ENCODE data around the gene RSU1.

Gene RSU1

DNA sequence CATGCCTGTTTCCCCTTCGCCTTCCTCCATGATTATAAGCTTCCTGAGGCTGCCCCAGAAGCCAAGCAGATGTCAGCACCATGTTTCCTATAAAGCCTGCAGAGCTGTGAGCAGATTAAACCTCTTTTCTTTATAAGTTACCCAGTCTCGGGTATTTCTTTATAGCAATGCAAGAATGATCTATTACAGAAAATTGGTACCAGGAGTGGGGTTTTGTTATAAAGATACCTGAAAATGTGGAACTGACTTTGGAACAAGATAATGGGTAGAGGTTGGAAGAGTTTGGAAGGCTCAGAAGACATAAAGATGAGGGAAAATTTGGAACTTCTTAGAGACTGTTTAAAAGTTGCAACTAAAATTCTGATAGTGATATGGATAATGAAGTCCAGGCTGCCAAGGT, 4.8 kb upstream of the RSU1 start:
- no peak for DNase-seq (ENCODE audit: low read depth)

DNA sequence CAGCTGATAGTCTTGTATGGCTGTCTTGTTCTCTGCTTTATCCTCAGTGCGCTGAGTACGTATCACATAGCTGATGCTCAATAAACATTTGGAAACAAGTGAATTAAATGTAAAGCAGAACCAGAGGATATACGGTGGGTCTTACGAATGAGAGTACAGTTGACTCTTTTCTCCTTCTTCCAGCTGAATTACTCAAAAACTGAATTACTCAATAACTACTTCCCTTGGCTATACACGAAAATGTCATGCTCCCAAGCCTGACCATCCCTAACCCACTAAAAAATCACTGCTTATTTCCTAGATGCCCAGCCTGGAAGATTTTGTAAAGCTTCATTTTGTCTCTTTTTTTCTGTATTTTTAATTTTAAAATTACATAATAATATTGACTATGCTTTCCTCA, 3.2 kb upstream of the RSU1 start:
- DNase-seq (ENCODE audit: low read depth) = no peak

DNA sequence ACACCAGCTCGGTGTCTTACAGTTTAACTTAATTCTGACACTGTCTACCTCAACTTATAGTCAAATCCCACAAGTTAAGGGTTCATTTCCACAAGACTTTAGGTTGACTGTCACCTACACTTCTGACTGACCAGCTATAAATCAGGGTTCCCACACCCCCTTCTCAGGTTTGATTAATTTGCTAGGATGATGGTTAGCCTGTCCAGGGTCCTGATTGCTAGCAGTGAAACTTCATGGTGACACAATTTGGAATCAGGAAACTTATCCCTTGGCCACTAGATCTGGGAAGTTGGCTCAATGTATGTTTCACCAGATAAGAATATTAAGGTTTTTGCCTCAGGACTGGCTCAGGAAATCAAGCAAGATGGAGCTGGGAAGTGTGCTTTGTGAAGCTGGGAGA, 2.8 kb upstream of the RSU1 start:
- DNase-seq (ENCODE audit: low read depth) = no peak

DNA sequence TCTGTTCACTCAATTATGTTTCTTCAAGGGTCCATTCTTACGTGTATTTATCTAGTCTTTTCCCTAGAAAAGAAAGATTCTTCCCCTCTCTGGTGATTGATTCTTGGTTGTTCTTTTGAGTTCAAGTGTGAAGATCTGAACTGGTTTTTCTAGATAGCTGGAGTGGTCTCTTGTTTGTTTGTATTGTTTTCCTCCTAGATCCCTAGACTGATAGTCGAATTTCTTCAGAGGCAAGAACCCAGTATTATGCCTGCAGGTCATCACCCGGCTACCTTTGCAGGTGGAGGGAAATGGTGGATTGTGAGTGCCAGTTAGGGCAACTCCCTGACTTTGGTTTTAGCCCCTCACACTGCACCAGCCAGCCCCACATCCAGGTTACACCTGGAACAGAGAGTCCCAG, 2.2 kb upstream of the RSU1 start:
- no peak for DNase-seq (ENCODE audit: low read depth)

DNA sequence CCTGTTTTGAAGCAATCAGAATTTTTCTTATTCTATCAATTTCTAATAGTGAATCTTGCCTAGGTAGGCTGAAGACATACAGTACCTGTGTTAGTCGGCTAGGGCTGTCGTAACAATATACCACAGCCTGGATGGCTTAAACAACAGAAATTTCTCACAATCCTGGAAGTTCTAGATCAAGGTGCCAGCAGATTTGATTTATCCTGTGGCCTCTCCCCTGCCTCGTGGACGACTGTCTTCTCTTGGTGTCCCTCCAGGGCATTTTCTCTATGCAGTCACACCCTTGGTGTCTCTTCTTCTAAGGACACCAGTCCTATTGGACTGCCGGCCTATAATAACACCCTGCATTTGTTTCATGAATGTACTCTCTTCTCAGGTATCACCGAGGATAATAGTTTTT, 1.8 kb upstream of the RSU1 start:
- DNase-seq (ENCODE audit: low read depth) = no peak

DNA sequence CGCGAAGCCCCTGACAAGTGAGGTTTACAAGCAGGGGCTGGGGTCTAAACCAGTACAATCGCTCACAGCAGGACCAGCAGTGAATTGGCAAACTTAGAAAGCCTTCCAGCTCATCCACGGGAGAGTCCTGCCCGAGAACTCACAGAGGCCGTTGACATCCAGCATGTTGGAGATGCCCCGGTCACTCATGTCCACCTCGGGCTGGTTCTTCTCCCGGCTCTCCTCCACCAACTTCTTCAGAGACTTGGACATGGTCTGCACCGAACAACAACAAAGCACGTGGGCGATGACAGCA, 447 bp downstream of the RSU1 start:
- no peak for DNase-seq (ENCODE audit: low read depth)

DNA sequence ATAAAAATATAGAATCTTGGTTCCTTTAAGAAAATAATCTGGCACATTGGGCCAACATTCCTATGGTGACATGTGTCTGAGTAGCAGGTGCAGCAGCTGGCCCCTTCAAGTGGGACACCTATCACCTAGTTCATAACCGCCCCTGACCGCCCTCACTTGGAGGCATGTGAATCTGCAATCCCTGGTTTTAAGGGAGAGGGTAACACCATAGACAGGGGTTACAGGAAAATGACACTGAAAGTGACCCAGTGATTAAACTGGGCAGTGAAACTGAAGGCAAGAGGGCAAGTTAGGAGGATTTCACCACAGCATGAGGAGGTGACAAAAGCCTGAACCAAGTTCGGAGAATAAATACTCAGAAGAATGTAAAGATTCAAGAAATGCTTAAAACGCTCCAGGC, 1.1 kb downstream of the RSU1 start:
- DNase-seq (ENCODE audit: low read depth) = no peak

DNA sequence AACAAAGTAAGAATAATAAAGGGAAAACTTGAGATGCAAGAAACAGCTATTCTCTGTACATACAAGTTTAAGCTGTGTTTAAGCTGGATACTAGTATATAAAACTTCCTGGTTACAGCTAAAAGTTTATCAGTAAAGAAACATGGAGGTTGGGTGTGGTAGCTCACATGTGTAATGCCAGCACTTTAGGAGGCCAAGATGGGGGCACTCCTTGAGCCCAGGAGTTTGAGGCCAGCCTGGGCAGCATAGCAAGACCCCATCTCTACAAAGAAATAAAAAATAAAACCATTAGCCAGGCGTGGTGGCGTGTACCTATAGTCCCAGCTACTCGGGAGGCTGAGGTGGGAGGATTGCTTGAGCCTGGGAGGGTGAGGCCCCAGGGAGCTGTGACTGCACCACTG, 3.2 kb downstream of the RSU1 start:
- no peak for DNase-seq (ENCODE audit: low read depth)

DNA sequence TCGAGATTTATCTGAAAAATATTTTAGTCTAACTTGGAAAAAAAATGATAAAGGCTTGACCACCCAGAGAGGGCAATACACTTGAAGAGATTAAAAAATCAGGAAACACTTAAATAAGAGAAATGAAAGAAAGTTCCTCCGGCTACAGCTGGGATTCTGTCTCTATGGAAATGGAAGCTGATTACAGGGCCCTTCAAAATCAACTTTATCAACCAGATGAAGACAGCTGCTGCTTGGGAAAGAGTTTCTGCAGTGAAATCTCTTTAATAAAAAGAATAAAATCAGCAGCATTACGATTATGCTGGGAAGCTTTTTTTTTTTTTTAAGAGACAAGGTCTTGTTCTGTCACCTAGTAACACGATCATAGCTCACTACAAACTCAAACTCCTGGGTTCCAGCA, 4.5 kb downstream of the RSU1 start:
- no peak for DNase-seq (ENCODE audit: low read depth)

DNA sequence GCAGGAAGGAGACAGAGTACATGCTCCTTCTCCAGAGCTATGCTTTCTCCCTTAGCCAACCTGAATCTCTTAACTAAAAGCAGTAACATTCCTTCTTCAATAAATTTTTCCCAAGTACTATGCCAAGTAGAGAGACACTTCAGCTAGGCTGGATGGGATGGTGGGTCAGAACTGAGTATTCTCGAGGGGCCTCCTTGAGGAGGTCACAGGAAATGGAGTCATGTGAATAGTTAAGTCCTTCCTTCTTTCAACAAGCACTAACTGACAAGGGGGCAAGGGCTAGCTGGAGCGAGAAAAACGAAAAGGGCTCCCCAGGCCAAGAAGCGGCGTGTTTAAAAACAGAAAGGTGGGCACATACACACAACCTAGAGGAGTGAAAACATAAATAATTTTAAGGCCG, 5.5 kb downstream of the RSU1 start:
- DNase-seq (ENCODE audit: low read depth) = no peak

DNA sequence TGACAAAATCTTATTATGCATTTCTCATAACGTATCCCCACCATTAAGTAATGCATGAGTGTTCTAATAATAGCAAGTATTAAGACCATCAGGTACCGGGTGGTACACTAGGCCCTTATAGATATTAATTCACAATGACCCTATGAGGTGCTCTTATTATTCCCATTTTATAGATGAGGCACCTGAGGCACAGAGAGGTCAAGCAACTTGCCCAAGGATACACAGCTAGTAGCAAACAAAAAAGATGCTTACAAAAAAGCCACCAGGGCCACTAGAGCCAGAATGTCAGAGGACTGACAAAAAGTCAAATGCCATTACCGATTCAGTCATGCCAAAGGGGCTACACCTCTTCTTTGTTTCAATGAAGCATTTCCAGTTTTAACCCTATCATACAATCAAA, 5.9 kb downstream of the RSU1 start:
- DNase-seq (ENCODE audit: low read depth) = no peak

DNA sequence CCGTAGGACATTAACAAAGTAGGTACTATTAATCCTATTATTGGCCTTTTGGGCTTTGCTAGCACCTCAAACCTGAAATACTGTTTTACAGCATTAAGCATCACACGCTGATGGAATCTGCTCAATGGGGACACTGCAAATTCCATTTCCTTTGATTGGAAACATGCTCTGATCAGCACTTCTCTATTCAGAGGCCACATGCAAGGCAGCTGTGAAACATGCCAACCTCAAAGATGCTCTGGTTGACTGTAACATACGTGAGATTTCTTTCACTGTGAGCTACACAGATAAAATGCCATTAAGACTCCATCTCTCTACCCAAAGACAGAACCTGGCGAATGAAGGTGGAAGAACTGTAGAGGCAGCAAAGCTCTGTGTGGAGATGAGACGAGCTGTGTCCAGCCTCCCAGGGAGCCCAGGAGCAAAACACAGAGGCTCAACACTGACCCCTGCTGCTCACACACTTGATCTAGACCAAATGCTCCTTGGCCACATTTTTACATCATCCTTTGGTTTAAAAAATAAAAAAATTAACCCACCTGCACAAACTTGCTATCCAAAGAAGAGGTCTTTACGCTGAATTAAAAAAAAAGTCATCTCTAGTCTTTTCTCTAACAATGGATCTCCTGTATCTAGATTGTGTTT, 8.0 kb downstream of the RSU1 start:
- DNase-seq (ENCODE audit: low read depth) = no peak

DNA sequence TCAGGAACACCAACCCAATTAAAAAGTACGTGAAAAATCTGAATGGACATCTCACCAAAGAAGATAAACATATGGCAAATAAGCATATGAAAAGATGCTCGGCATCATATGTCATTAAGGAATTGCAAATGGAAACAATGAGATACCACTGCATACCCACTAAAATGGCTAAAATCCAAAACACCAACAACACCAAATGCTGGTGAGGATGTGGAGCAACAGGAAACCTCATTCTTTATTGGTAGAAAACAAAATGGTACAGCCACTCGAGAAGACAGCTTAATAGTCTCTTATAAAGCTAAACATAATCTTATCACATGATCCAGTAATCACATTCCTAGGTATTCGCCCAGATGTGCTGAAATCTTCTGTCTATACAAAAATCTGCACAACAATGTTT, 13.1 kb downstream of the RSU1 start:
- no peak for DNase-seq (ENCODE audit: low read depth)

DNA sequence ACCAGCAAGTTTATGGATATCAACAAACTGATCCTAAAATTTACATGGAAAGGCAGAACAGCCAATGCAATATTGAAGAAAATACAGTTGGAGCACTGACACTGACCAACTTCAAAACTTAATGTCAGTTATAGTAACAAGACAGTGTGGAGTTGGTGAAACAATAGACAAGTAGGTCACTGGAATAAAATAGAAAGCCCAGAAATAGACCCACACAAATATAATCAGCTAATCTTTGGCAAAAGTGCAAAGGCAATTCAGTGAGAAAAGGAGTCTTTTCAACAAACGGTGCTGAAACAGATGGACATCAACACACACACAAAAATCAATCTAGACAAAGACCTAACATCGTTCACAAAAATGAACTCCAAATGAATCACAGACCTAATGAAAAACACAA, 13.8 kb downstream of the RSU1 start:
- DNase-seq (ENCODE audit: low read depth) = no peak

DNA sequence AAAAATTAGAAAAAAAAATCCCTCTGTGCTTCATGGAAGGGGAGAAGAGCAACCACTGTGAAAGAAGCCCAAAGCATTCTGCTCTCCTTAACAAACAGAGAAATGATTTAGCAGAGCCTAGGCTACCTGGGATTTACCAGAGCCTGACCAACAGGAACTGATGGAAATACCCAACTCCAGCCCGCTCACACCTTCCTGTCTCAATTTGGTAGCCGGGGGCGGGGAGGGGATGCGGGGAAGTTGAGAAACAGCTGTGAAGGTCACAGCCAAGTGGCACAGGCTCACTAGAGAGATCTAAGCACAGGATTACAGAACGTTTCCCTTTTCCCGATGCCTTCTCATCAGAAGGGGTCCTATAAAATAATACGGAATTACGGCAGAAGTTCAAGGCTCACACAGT, 17.6 kb downstream of the RSU1 start:
- no peak for DNase-seq (ENCODE audit: low read depth)

DNA sequence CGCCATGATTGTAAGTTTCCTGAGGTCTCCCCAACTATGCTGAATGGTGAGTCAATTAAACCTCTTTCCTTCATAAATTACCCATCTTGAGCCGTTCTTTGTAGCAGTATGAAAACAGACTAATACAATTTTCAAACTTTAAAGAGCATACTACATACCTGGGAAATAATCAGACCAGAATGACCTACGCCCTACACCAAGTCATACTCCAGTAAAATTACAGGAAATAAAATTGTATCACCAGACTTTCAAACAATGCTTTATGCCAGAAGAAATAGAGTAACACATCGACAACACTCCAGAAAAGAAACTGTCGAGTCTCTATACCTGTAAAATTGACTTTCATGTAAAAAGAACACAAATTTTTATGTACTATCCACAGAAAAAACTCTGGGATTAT, 18.7 kb downstream of the RSU1 start:
- DNase-seq (ENCODE audit: low read depth) = no peak

DNA sequence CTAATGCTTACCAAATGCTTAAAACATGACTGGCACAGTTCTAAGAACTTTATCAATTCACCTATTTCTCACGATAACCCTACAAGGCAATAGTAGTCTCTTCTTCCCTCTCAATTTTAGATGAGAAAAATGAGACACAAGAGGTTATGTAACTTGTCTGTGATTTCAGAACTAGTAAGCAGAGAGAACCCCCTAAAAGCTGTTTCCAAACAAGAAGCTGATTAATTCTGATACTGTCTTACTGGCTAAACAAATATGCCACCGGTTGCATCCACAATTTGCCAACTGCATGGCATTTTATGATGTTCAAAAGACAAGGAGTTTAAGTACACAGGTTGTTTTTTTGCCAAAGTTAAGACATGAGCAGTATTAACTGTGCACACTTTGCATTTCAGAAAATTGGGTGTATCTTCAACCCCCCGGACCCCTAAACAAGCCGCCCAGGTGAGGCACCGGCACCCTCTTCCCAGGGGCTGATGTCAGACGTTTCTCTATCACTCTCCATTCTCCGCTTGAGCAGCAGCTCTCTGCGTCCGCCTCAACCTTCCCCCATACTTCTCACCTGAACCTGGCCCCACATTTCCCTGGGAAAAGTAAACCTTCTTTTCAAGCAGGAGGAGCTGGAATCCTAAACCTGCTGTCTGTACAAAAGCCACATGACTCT, 21.7 kb downstream of the RSU1 start:
- no peak for DNase-seq (ENCODE audit: low read depth)

DNA sequence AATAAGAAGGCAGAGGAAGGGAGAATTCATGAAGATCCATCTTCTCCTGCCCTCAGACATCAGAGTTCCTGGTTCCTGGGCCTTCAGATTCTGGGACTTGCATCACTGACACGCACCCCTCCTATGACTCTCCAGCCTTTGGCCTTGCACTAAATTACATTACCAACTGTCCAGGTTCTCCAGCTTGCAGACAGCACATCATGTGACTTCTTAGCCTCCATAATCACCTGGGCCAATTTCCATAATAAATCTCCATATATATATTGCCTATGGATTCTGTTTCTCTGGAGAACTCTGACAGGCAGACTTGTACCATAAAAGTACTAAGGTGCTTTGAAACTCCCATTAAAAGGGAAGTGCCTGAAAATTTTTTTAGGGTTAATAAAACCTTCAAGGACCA, 23.2 kb downstream of the RSU1 start:
- DNase-seq (ENCODE audit: low read depth) = no peak

DNA sequence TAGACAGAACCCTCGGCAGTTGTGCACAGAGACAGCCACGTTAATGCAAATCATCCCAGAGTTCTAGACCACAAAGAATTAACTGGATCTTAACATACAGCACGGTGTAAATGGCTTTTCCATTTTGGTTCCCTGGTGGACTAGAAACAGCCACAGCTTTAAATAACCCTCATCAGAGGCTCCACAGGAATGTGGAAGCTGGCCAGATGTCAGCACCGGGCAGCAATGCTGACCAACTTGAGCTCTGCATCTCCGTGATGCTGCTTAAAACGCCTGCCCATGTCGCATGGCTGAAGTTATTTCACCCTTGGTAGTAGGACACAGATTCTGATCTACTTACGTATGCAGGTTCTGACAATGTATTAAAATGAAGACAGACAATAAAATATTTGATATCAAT, 24.5 kb downstream of the RSU1 start:
- no peak for DNase-seq (ENCODE audit: low read depth)

DNA sequence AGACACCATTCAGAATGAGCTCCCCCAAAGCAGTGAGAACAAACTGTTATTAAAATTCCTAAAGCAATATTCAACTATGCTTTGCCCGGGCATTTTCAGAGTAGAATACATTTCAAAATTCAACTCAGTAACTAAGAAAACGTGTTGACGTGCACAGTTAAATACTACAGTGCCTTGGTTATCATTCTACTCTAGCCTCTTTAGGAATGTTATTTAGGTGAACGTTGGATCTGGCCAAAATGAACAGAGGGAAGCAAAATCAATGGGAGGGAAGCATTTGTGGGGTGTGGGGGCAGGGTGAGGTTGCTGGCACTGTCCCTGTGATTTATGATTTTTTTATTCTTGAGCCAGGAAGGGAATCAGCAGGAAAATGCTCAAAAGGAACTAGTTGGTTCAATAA, 27.5 kb downstream of the RSU1 start:
- no peak for DNase-seq (ENCODE audit: low read depth)

DNA sequence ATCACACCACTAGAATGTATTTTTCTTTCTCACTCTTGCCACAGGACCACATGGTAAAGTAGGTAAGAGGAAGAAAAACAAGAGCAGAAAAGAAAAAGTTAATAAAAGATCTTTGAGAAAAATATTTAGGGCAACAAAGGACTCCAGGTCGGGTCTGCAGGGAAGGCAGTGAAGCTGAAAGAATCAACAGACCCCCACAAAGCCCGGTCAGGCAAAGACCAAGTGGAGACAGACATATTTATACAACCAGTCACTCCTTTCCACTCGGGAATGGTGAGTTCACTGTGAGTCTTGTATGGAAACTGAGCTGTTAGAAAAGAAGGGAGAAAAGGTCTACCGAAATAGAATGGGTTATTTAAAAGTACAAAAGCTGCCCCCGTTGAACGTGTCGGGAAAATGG, 28.0 kb downstream of the RSU1 start:
- no peak for DNase-seq (ENCODE audit: low read depth)

DNA sequence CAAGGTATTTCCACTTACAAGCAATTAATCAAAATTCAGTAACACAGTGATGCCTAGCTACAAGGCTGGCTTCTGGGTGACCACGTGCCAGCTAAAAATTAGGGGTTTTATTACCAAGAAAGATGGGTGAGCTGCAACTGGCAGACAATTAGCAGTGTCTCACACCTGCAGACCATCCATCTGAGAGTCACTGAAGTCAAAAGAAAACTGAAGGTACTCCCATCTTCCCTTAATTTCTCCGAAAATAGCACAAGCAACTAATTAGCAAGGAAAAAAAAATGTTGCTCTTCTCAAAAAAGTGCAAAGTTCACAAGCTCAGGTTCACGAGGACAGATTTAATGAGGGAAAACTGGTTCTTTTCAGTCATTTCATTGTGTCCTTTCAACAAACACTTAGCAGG, 28.4 kb downstream of the RSU1 start:
- no peak for DNase-seq (ENCODE audit: low read depth)

DNA sequence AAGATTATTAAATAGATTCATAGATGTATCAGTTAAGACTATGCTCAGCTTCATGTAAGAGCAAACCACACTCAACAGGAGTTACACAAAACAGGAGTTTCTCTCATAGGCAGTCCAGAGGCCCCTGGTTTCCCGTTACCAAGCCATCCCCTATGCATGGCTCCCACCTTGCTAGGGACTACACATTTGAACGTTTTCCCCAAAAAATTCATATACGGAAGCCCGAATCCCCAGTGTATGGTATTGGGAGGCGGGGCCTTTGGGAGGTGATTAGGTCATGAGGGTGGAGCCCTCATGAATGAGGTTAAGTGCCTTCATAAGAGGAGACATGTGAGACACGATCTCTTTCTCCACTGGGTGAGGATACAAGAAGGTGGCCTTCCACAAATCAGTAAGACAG, 29.1 kb downstream of the RSU1 start:
- no peak for DNase-seq (ENCODE audit: low read depth)

DNA sequence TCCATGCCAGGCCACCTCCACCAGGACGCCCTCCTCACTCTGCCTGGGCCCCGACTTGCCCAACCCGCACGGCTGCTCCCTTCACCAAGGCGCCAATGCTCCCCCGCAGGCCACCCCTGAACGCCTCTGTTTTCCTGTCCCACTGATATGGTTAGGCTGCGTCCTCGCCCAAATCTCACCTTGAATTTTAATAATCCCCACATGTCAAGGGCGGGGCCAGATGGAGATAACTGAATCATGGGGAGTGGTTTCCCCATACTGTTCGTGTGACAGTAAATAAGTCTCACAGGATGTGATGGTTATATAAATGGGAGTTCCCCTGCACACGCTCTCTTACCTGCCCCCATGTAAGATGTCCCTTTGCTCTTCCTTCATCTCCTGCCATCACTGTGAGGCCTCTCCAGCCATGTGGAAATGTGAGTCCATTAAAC, 29.8 kb downstream of the RSU1 start:
- DNase-seq (ENCODE audit: low read depth) = no peak
